Measurements from ENCODE around the gene EME1. TPM values are rescaled to one million over a fixed set of nuclear protein-coding genes. Genes with fewer than 3 reads are reported as not detected.

EME1 gene
- total RNA-seq, 1 experiment from 2014 or later = 20.0 TPM

DNA sequence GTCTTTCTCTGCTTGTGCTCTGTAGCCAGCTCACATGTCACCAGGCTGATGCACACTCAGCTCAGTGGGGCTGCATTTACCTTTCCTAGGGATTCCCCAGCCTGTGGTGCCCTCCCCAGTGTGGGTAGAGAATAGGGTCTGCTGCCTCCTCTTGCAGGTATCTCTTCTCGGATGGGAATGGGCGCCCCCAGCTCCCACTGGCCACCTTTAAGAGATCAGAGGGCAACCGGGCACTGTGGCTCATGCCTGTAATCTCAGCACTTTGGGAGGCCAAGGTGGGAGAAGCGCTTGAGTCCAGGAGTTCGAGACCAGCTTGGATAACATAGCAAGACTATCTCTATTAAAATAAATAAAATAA is 23.8 kb upstream of the EME1 start:
- no peak overlapping the region for H3K9ac ChIP-seq (ENCODE audit: low read length)
- peaks cover under 1% of the 10 kb centered on the region; the same call in 1 of the 2 replicates for H3K36me3 ChIP-seq (ENCODE audit: low read depth, low read length)
- no peaks in the 10 kb centered on the region for H3K9me3 ChIP-seq (ENCODE audit: low read length)
- POLR2A ChIA-PET (ENCODE audit: unreplicated experiment) = no interaction called here
- H3K9me2 ChIP-seq (replicated peaks; ENCODE audit: low read length) = no peaks in the 10 kb centered on the region
- no peak for ATAC-seq
- H3K79me2 ChIP-seq (ENCODE audit: low read length) = peaks cover 30% of the 10 kb centered on the region
- no peak overlapping the region for H3K4me2 ChIP-seq (ENCODE audit: low read length)
- H3K27me3 ChIP-seq (ENCODE audit: low read length) = no peaks in the 10 kb centered on the region
- no TSS peak for BruUV-seq (replicated peaks)
- H3K27ac ChIP-seq (ENCODE audit: low read length) = no peak overlapping the region
- CTCF ChIA-PET = no interaction called here
- H2AFZ ChIP-seq (ENCODE audit: low read length) = no peak overlapping the region
- H3K4me3 ChIP-seq (ENCODE audit: low read length) = no peak overlapping the region
- H3K4me1 ChIP-seq (ENCODE audit: insufficient read depth, low read length) = peaks cover 26% of the 10 kb centered on the region
- no peak for TF ChIP-seq EZH2 (IDR thresholded peaks at IDR 0.05; ENCODE audit: low read length, unreplicated experiment)
- H4K20me1 ChIP-seq (ENCODE audit: low read length) = no peaks in the 10 kb centered on the region; the same call in 1 of the 2 replicates
- H3F3A ChIP-seq (ENCODE audit: low read length, unreplicated experiment) = no peaks in the 10 kb centered on the region
- no peak for DNase-seq
- intact Hi-C loops (cut with micrococcal nuclease) = no loop called here

DNA sequence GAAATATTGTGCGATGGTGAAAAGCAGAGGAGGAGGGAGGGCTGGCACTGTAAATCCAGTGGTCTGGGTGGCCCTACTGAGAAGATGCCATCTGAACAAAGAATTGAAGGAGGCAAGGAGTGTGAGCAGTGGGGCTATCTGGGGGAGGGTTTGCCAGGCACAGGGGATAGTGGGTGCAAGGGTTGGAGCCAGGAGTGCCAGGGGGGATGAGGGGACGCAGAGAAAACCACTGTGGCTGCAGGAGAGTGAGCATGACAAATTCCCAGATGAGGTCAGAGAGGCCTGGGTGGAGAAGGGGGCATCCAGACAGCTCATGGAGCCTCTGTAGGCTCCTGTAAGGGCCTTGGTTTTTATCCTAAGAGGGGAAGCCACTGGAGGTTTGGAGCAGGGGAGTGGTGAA is 22.3 kb upstream of the EME1 start:
- H3K4me2 ChIP-seq (ENCODE audit: low read length) = no peak overlapping the region
- DNase-seq (no peak), ATAC-seq (no peak)
- ChIA-PET POLR2A (ENCODE audit: unreplicated experiment) (no interaction called here), CTCF (no interaction called here)
- H3K9ac ChIP-seq (ENCODE audit: low read length) = no peak overlapping the region
- H3F3A ChIP-seq (ENCODE audit: low read length, unreplicated experiment) = no peaks in the 10 kb centered on the region
- H3K9me2 ChIP-seq (replicated peaks; ENCODE audit: low read length) = no peaks in the 10 kb centered on the region
- no peak overlapping the region for H3K4me3 ChIP-seq (ENCODE audit: low read length)
- H3K36me3 ChIP-seq (ENCODE audit: low read depth, low read length) = peaks cover 14% of the 10 kb centered on the region
- no peak overlapping the region for H2AFZ ChIP-seq (ENCODE audit: low read length)
- intact Hi-C loops (cut with micrococcal nuclease) = no loop called here
- no peak overlapping the region for H3K27ac ChIP-seq (ENCODE audit: low read length)
- no peaks in the 10 kb centered on the region; the same call in 1 of the 2 replicates for H4K20me1 ChIP-seq (ENCODE audit: low read length)
- no peaks in the 10 kb centered on the region for H3K27me3 ChIP-seq (ENCODE audit: low read length)
- TF ChIP-seq EZH2phosphoT487 (IDR thresholded peaks at IDR 0.05; ENCODE audit: borderline replicate concordance, low read length) = no peak
- TF ChIP-seq EZH2 (IDR thresholded peaks at IDR 0.05; ENCODE audit: low read length, unreplicated experiment) = no peak
- TF ChIP-seq, protein P1, sequence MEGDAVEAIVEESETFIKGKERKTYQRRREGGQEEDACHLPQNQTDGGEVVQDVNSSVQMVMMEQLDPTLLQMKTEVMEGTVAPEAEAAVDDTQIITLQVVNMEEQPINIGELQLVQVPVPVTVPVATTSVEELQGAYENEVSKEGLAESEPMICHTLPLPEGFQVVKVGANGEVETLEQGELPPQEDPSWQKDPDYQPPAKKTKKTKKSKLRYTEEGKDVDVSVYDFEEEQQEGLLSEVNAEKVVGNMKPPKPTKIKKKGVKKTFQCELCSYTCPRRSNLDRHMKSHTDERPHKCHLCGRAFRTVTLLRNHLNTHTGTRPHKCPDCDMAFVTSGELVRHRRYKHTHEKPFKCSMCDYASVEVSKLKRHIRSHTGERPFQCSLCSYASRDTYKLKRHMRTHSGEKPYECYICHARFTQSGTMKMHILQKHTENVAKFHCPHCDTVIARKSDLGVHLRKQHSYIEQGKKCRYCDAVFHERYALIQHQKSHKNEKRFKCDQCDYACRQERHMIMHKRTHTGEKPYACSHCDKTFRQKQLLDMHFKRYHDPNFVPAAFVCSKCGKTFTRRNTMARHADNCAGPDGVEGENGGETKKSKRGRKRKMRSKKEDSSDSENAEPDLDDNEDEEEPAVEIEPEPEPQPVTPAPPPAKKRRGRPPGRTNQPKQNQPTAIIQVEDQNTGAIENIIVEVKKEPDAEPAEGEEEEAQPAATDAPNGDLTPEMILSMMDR (conservative IDR thresholded peaks at IDR 0.05; ENCODE audit: low read depth, low read length) = no peak
- peaks cover 22% of the 10 kb centered on the region for H3K4me1 ChIP-seq (ENCODE audit: insufficient read depth, low read length)
- BruUV-seq (replicated peaks) = no TSS peak
- no peaks in the 10 kb centered on the region for H3K9me3 ChIP-seq (ENCODE audit: low read length)
- peaks cover 30% of the 10 kb centered on the region for H3K79me2 ChIP-seq (ENCODE audit: low read length)

DNA sequence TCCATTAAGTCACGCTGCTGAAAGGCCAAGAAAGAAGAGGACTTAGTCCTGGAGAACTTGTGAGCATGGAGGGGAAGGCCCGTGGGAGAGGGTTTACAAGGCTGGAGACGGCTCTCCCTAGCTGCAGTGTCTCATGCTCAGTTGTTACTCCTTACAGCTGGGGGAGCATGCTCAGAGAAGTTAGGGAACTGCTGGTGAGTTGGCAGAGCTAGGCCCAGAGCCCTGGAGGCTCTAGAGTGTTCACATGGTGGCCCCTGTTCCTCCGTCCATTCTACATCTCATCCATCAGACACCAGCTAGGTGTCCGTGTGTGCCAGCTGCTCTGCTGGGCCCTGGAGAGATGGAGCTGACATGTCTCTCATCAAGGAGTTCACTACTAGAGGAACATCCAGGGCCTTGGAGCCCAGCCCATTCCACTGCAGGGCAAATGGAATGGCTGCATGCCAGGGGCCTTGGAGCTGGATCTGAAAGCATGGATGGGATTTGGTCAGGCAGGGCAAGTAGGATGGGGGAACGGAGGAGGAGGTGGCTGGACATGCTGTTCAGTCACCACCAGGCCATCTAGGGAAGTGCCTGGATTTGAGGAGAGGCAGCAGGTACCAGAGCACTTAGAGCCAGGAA is 20.8 kb upstream of the EME1 start:
- no peak for ATAC-seq
- peaks cover 17% of the 10 kb centered on the region for H3K4me1 ChIP-seq (ENCODE audit: insufficient read depth, low read length)
- no peak overlapping the region for H2AFZ ChIP-seq (ENCODE audit: low read length)
- peaks cover 28% of the 10 kb centered on the region for H3K36me3 ChIP-seq (ENCODE audit: low read depth, low read length)
- H3F3A ChIP-seq (ENCODE audit: low read length, unreplicated experiment) = no peaks in the 10 kb centered on the region
- ChIA-PET CTCF (no interaction called here), POLR2A (ENCODE audit: unreplicated experiment) (no interaction called here)
- no peaks in the 10 kb centered on the region for H3K27me3 ChIP-seq (ENCODE audit: low read length)
- intact Hi-C loops (cut with micrococcal nuclease) = no loop called here
- H4K20me1 ChIP-seq (ENCODE audit: low read length) = no peaks in the 10 kb centered on the region; the same call in 1 of the 2 replicates
- no peaks in the 10 kb centered on the region for H3K9me3 ChIP-seq (ENCODE audit: low read length)
- H3K9me2 ChIP-seq (replicated peaks; ENCODE audit: low read length) = no peaks in the 10 kb centered on the region
- H3K9ac ChIP-seq (ENCODE audit: low read length) = no peak overlapping the region
- peaks cover 20% of the 10 kb centered on the region for H3K79me2 ChIP-seq (ENCODE audit: low read length)
- no peak overlapping the region for H3K4me2 ChIP-seq (ENCODE audit: low read length)
- no TSS peak for BruUV-seq (replicated peaks)
- no peak overlapping the region for H3K27ac ChIP-seq (ENCODE audit: low read length)
- TF ChIP-seq, protein P1 (conservative IDR thresholded peaks at IDR 0.05; ENCODE audit: low read depth, low read length) = no peak
- TF ChIP-seq EZH2 (IDR thresholded peaks at IDR 0.05; ENCODE audit: low read length, unreplicated experiment) = no peak
- no peak for TF ChIP-seq EZH2phosphoT487 (IDR thresholded peaks at IDR 0.05; ENCODE audit: borderline replicate concordance, low read length)
- H3K4me3 ChIP-seq (ENCODE audit: low read length) = no peak overlapping the region
- DNase-seq = no peak
